K562 (cell line): ENCODE results near the gene SLC30A7. TPM values are rescaled to one million over a fixed set of nuclear protein-coding genes. Genes with fewer than 3 reads are reported as not detected.

ENCODE experiments used
- ATAC-seq: fragments of 200-7000 bp; cut with Tn5 transposase; 3 replicates; pipeline ENCODE4 v1.9.1; 2020; ENCODE audit warnings: moderate library complexity
- BruUV-seq: library from RNA; stranded (reverse); fragments of 400-500 nt; replicated peaks from 2 replicates; lab custom pipeline; 2021; lab: Mats Ljungman, UMichigan
- CTCF ChIA-PET: fragments of 300-600 bp; formaldehyde crosslinking; extraction: SDS; loops from one replicate; lab custom pipeline; 2021; ENCODE audit warnings: low intra/inter-chr PET ratio; lab: Yijun Ruan, JAX
- POLR2A ChIA-PET: fragments of 300-600, 350-650 bp; sonication (Branson Sonifier 250); formaldehyde crosslinking; extraction: SDS; loops from one replicate; lab custom pipeline; 2021; ENCODE audit warnings: antibody characterized with exemption, inconsistent platforms; lab: Yijun Ruan, JAX
- DNase-seq, 4 experiments: peaks; one replicate each; pipeline versions ENCODE4 v3.0.0 to v3.0.0-alpha.2; 2011 to 2018; ENCODE audit warnings: low spot score in 3 of 4, mixed read lengths in 3 of 4; ENCODE audit errors: extremely low read depth in 1 of 4
- FAIRE-seq: peaks from 2 replicates; lab custom pipeline; 2011; peaks lifted over from hg19 to GRCh38; lab: Jason Lieb, UNC
- H2AFZ ChIP-seq: 2 replicates; pipeline ENCODE4 v1.6.0; 2011; ENCODE audit warnings: low read depth, low read length, control low read depth, inconsistent platforms
- H3K27ac ChIP-seq: fragments of 200-600 bp; 3 replicates; pipeline ENCODE4 v1.8.0; 2011; ENCODE audit warnings: low read depth, mild to moderate bottlenecking, control low read depth, inconsistent platforms, low read length, moderate library complexity, mixed read lengths; ENCODE audit errors: extremely low read depth
- H3K27me3 ChIP-seq, 2 experiments: fragments of 300-600 bp in 1 of 2; 2 replicates in 1 of 2; 3 replicates in 1 of 2; pipeline versions ENCODE4 v1.6.0 to v1.8.0; 2011; ENCODE audit warnings: inconsistent platforms in 2 of 2, low read length in 2 of 2, mild to moderate bottlenecking in 1 of 2, mixed read lengths in 1 of 2, moderate library complexity in 1 of 2; ENCODE audit not compliant: control insufficient read depth in 2 of 2, insufficient read depth in 2 of 2
- H3K36me3 ChIP-seq: fragments of 300-600 bp; 3 replicates; pipeline ENCODE4 v1.8.0; 2011; ENCODE audit warnings: mild to moderate bottlenecking, low read length, inconsistent platforms; ENCODE audit not compliant: control insufficient read depth, insufficient read depth
- H3K4me1 ChIP-seq, 2 experiments: fragments of 200-600 bp in 1 of 2; replicated peaks in 1 of 2; 2 replicates in 1 of 2; 3 replicates in 1 of 2; pipeline versions ENCODE4 v1.5.1 to v1.8.0; 2011; ENCODE audit warnings: inconsistent platforms in 2 of 2, low read length in 2 of 2, mild to moderate bottlenecking in 1 of 2, mixed read lengths in 1 of 2, moderate library complexity in 1 of 2; ENCODE audit not compliant: control insufficient read depth in 2 of 2, insufficient read depth in 2 of 2
- H3K4me2 ChIP-seq: 2 replicates; pipeline ENCODE4 v1.6.1; 2011; ENCODE audit warnings: low read length, control low read depth, inconsistent platforms, mixed read lengths; ENCODE audit not compliant: insufficient read depth
- H3K4me3 ChIP-seq: fragments of 200-600 bp; sonication (generic), shearing (Covaris generic); 2 replicates; pipeline ENCODE4 v1.5.1; 2016; ENCODE audit warnings: control low read depth, inconsistent platforms
- H3K79me2 ChIP-seq: fragments of 200-600 bp; 3 replicates; pipeline ENCODE4 v1.8.0; 2011; ENCODE audit warnings: low read length, inconsistent platforms; ENCODE audit not compliant: control insufficient read depth, insufficient read depth
- H3K9ac ChIP-seq, 2 experiments: 2 replicates each; pipeline versions ENCODE4 v1.6.0 to v1.6.1; 2011; ENCODE audit warnings: low read depth in 2 of 2, low read length in 2 of 2, control low read depth in 1 of 2, inconsistent platforms in 1 of 2, mild to moderate bottlenecking in 1 of 2, mixed read lengths in 1 of 2; ENCODE audit not compliant: insufficient read depth in 1 of 2
- H3K9me1 ChIP-seq: one replicate; pipeline ENCODE4 v1.6.0; 2011; ENCODE audit warnings: inconsistent platforms, mild to moderate bottlenecking, low read length, moderate library complexity; ENCODE audit not compliant: control insufficient read depth, insufficient read depth
- H3K9me3 ChIP-seq: replicated peaks from 2 replicates; pipeline ENCODE4 v1.5.1; 2011; ENCODE audit warnings: low read depth, low read length, inconsistent platforms; ENCODE audit not compliant: control insufficient read depth, insufficient read depth
- H4K20me1 ChIP-seq: replicated peaks from 2 replicates; pipeline ENCODE4 v1.6.1; 2011; ENCODE audit warnings: low read length, inconsistent platforms, mixed read lengths; ENCODE audit not compliant: control insufficient read depth, insufficient read depth
- ATF1 ChIP-seq, 2 experiments: fragments of 450-650 bp in 1 of 2; IDR thresholded peaks; 2 replicates each; pipeline ENCODE4 v1.6.1; 2016; ENCODE audit warnings: missing compliant biosample characterization in 1 of 2, missing genetic modification characterization in 1 of 2
- IRF2 ChIP-seq: sonication (generic); formaldehyde crosslinking; IDR thresholded peaks from 2 replicates; pipeline ENCODE4 v1.8.1; 2022; ENCODE audit warnings: mild to moderate bottlenecking, missing genetic modification reagents
- MAFF ChIP-seq: IDR thresholded peaks from 2 replicates; pipeline ENCODE4 v1.6.1; 2012; ENCODE audit warnings: low read length, improper control_type of control experiment
- MLLT1 ChIP-seq, 2 experiments: fragments of 450-650 bp; IDR thresholded peaks; 2 replicates each; pipeline ENCODE4 v1.6.1; 2016
- RCOR1 ChIP-seq, 2 experiments: IDR thresholded peaks; 2 replicates each; pipeline ENCODE4 v1.6.1; 2012; ENCODE audit warnings: low read depth in 2 of 2, low read length in 2 of 2, borderline replicate concordance in 1 of 2, improper control_type of control experiment in 1 of 2
- SMC3 ChIP-seq: conservative IDR thresholded peaks from 2 replicates; pipeline ENCODE4 v1.6.1; 2011; ENCODE audit warnings: low read depth, low read length, improper control_type of control experiment; ENCODE audit not compliant: insufficient read depth
- TAF1 ChIP-seq: IDR thresholded peaks from 2 replicates; pipeline ENCODE4 v1.6.1; 2011; ENCODE audit warnings: mild to moderate bottlenecking, low read length, moderate library complexity; ENCODE audit not compliant: insufficient read depth, control insufficient read depth, severe bottlenecking; ENCODE audit errors: extremely low read depth
- TAL1 ChIP-seq: fragments of 450-650 bp; IDR thresholded peaks from 2 replicates; pipeline ENCODE4 v1.6.1; 2016; ENCODE audit warnings: mild to moderate bottlenecking
- ZNF431 ChIP-seq: sonication (generic); formaldehyde crosslinking; IDR thresholded peaks from 2 replicates; pipeline ENCODE4 v1.8.0; 2022; ENCODE audit warnings: mild to moderate bottlenecking, missing genetic modification reagents
- WGBS: fragments of 100-300 bp; shearing (Covaris generic); methylation state at CpG from one replicate; pipeline ENCODE4 v1.1.6; 2016; ENCODE audit warnings: low coverage, mixed read lengths; ENCODE audit not compliant: insufficient coverage; ENCODE audit errors: missing lambda C conversion rate; 5-methylcytosine and 5-hydroxymethylcytosine counted together
- in situ Hi-C: fragments of 300-500 bp; cut with MboI; formaldehyde crosslinking; loops from 4 replicates; pipeline ENCODE4 v1.15.0; 2018; ENCODE audit warnings: inconsistent platforms, mixed read lengths
- intact Hi-C: fragments of 100-400 bp; cut with micrococcal nuclease; formaldehyde crosslinking; loops from 2 replicates; pipeline ENCODE4 v1.14.2; 2022
- polyA plus RNA-seq, 8 experiments: library from polyadenylated mRNA; depleted of rRNA in 4 of 8; stranded (reverse) in 5 of 8; unstranded in 3 of 8; fragments of >200 nt; fragmentation: Nextera tagmentation in 2 of 8; fragmentation: Illumina TruSeq in 1 of 8; extraction: Ambion mirVana in 2 of 8; extraction: Trizol in 1 of 8; gene quantifications; 2 replicates each; pipeline versions ENCODE4 v1.2.1 to v1.2.3, GENCODE V29; 2011 to 2014; ENCODE audit warnings: inconsistent platforms in 1 of 8, missing spikeins in 1 of 8
- total RNA-seq, 7 experiments: library from RNA; depleted of rRNA in 6 of 7; stranded (reverse); fragments of >200 nt in 6 of 7; fragmentation: Illumina TruSeq in 2 of 7; extraction: Trizol in 2 of 7; gene quantifications; 2 replicates each; pipeline versions ENCODE4 v1.2.1 to v1.2.3, GENCODE V29; 2011 to 2021; ENCODE audit warnings: low replicate concordance in 1 of 7
- TF ChIP-seq, protein P1 (sequence below): sonication (generic); formaldehyde crosslinking; IDR thresholded peaks from 2 replicates; pipeline ENCODE4 v1.8.0; 2022; ENCODE audit warnings: mild to moderate bottlenecking, missing genetic modification reagents
- TF ChIP-seq, protein P2 (sequence below): fragments of 250-450 bp; sonication (Bioruptor Pico); IDR thresholded peaks from 2 replicates; pipeline ENCODE4 v1.8.0; 2021; ENCODE audit warnings: moderate library complexity, mild to moderate bottlenecking, inconsistent platforms

The SLC30A7 gene
- total and polyA plus RNA-seq, 9 of the 15 experiments (the other 6 are each of a cell fraction or from before 2014, with no cell fraction given), result 3.5 to 17.1 (median 7.2) TPM

DNA sequence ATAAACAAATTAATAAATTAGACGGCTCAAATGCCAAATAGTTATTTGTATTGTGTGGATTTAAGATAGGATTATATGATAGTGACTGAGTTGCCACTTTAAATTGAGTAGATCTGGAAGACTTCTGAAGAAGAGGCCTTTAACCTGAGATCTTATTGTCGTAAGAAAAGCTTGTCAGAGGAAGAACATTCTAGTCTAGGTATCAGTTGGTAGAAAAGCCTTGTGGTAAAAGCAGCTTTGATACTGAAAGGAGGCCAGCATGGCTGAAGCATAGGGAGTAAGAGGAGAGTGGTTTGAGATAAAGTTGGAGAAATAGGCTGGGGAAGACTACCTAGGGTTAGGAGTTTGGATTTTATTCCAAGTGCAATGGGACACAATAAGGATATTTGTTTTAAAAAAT is 29.1 kb downstream of the SLC30A7 start:
- no peak overlapping the region for H3K4me3 ChIP-seq
- no peaks in the 10 kb centered on the region for H3K9me3 ChIP-seq
- no peaks in the 10 kb centered on the region for H3K9me1 ChIP-seq
- H3K4me2 ChIP-seq, result no peak overlapping the region
- FAIRE-seq (no peak), ATAC-seq (no peak), DNase-seq (no peak)
- ChIA-PET CTCF (interaction anchor here (0.7 kb wide), 1 partner anchor 125 kb away, joined by 5 read pairs; no protein-coding TSS in a partner anchor), POLR2A (no interaction called here)
- intact Hi-C loops (loop anchor here (5.0 kb wide), 1 partner anchor 212 kb away; no protein-coding TSS in a partner anchor), in situ Hi-C loops (no loop called here)
- BruUV-seq, result no TSS peak
- H3K9ac ChIP-seq, result no peak overlapping the region
- WGBS, result 100% methylated on average over 2 of the region's 2 CpGs
- H4K20me1 ChIP-seq, result no peaks in the 10 kb centered on the region
- H3K36me3 ChIP-seq, result peaks cover 60% of the 10 kb centered on the region
- no peaks in the 10 kb centered on the region for H3K27me3 ChIP-seq
- H3K79me2 ChIP-seq, result no peaks in the 10 kb centered on the region
- H2AFZ ChIP-seq, result no peak overlapping the region
- H3K4me1 ChIP-seq, result no peaks in the 10 kb centered on the region
- H3K27ac ChIP-seq, result no peak overlapping the region
- TF ChIP-seq ATF1 (CRISPR knock-in tag; IDR thresholded peaks at IDR 0.05), result no peak
- no peak for TF ChIP-seq ATF1 (tag; IDR thresholded peaks at IDR 0.05)
- no peak for TF ChIP-seq MLLT1 (IDR thresholded peaks at IDR 0.05)
- TF ChIP-seq ZNF431 (CRISPR knock-in tag), result no peak
- TF ChIP-seq, protein P1, sequence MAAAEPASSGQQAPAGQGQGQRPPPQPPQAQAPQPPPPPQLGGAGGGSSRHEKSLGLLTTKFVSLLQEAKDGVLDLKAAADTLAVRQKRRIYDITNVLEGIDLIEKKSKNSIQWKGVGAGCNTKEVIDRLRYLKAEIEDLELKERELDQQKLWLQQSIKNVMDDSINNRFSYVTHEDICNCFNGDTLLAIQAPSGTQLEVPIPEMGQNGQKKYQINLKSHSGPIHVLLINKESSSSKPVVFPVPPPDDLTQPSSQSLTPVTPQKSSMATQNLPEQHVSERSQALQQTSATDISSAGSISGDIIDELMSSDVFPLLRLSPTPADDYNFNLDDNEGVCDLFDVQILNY (CRISPR knock-in tag), result no peak
- no peak for TF ChIP-seq TAL1
- no peak for TF ChIP-seq SMC3
- TF ChIP-seq MAFF, result no peak
- TF ChIP-seq RCOR1 (IDR thresholded peaks at IDR 0.05; ENCODE audit: borderline replicate concordance in 1 of 2, low read depth in 2 of 2, low read length in 2 of 2), result no peak
- TF ChIP-seq, protein P2, sequence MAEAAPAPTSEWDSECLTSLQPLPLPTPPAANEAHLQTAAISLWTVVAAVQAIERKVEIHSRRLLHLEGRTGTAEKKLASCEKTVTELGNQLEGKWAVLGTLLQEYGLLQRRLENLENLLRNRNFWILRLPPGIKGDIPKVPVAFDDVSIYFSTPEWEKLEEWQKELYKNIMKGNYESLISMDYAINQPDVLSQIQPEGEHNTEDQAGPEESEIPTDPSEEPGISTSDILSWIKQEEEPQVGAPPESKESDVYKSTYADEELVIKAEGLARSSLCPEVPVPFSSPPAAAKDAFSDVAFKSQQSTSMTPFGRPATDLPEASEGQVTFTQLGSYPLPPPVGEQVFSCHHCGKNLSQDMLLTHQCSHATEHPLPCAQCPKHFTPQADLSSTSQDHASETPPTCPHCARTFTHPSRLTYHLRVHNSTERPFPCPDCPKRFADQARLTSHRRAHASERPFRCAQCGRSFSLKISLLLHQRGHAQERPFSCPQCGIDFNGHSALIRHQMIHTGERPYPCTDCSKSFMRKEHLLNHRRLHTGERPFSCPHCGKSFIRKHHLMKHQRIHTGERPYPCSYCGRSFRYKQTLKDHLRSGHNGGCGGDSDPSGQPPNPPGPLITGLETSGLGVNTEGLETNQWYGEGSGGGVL (CRISPR knock-in tag), result no peak
- TF ChIP-seq IRF2 (CRISPR knock-in tag), result no peak
- no peak for TF ChIP-seq TAF1
